H1 (cell line): ENCODE results near the gene ARL5C. TPM values are rescaled to one million over a fixed set of nuclear protein-coding genes. Genes with fewer than 3 reads are reported as not detected.

Source experiments
- BCL11A ChIP-seq, 2 experiments: IDR thresholded peaks; one replicate each; pipeline ENCODE4 v1.6.1; 2011; ENCODE audit warnings: low read depth in 2 of 2, low read length in 2 of 2, mild to moderate bottlenecking in 2 of 2
- CHD1 ChIP-seq: IDR thresholded peaks from 2 replicates; pipeline ENCODE4 v1.6.1; 2012; ENCODE audit warnings: low read depth, low read length, improper control_type of control experiment
- CTBP2 ChIP-seq: IDR thresholded peaks from 2 replicates; pipeline ENCODE4 v1.7.0; 2011; ENCODE audit warnings: borderline replicate concordance, mild to moderate bottlenecking, moderate library complexity, mixed read lengths, low read length; ENCODE audit not compliant: insufficient read depth, insufficient read length
- HDAC2 ChIP-seq, 2 experiments: fragments of 300-600 bp in 1 of 2; sonication (generic) in 1 of 2; IDR thresholded peaks; 2 replicates each; pipeline ENCODE4 v1.6.1; 2011 to 2012; ENCODE audit warnings: low read depth in 2 of 2, low read length in 2 of 2, mild to moderate bottlenecking in 2 of 2, moderate library complexity in 2 of 2, borderline replicate concordance in 1 of 2, inconsistent platforms in 1 of 2
- JUND ChIP-seq: IDR thresholded peaks from 2 replicates; pipeline ENCODE4 v1.6.1; 2011; ENCODE audit warnings: mild to moderate bottlenecking, improper control_type of control experiment, low read length
- MAFK ChIP-seq: IDR thresholded peaks from 2 replicates; pipeline ENCODE4 v1.6.1; 2012; ENCODE audit warnings: low read depth, mild to moderate bottlenecking, improper control_type of control experiment, low read length
- NANOG ChIP-seq: IDR thresholded peaks from 2 replicates; pipeline ENCODE4 v1.6.1; 2011; ENCODE audit warnings: low read length, low read depth, mild to moderate bottlenecking, inconsistent platforms; ENCODE audit not compliant: insufficient read depth, poor library complexity, severe bottlenecking
- POLR2A ChIP-seq, 2 experiments: IDR thresholded peaks; 1 replicate in 1 of 2; 2 replicates in 1 of 2; pipeline ENCODE4 v1.6.1; 2011; ENCODE audit warnings: low read depth in 2 of 2, low read length in 2 of 2, mild to moderate bottlenecking in 2 of 2; ENCODE audit errors: control extremely low read depth in 1 of 2
- POU5F1 ChIP-seq: IDR thresholded peaks from 2 replicates; pipeline ENCODE4 v1.6.1; 2011; ENCODE audit warnings: low read depth, mild to moderate bottlenecking, low read length, moderate library complexity
- RBBP5 ChIP-seq: IDR thresholded peaks from 2 replicates; pipeline ENCODE4 v1.7.1; 2012; ENCODE audit warnings: low read depth, mild to moderate bottlenecking, inconsistent platforms, low read length, moderate library complexity, borderline replicate concordance
- RNF2 ChIP-seq: fragments of 200-900, 300-1000 bp; sonication (generic); IDR thresholded peaks from 2 replicates; pipeline ENCODE4 v1.7.1; 2016; ENCODE audit warnings: borderline replicate concordance, low read depth, mild to moderate bottlenecking, antibody characterized with exemption, low read length; ENCODE audit not compliant: poor library complexity, severe bottlenecking; ENCODE audit errors: missing control alignments
- TAF1 ChIP-seq: IDR thresholded peaks from 2 replicates; pipeline ENCODE4 v1.6.1; 2011; ENCODE audit warnings: mild to moderate bottlenecking, low read depth, low read length
- polyA plus RNA-seq, 7 experiments: library from polyadenylated mRNA; depleted of rRNA in 3 of 7; stranded (reverse) in 5 of 7; unstranded in 2 of 7; fragments of >200 nt in 5 of 7; fragments of 200-250 nt in 2 of 7; gene quantifications; 1 replicate in 5 of 7; 2 replicates in 1 of 7; 4 replicates in 1 of 7; pipeline versions ENCODE4 v1.2.1 to v1.2.3, GENCODE V29; 2011 to 2013; ENCODE audit warnings: missing spikeins in 2 of 7, mixed read lengths in 2 of 7
- total RNA-seq: library from RNA; stranded (reverse); fragmentation: NEBNext Ultra II Directional; extraction: Animal tissue kit (Norgen Biotek cat#: 25700); gene quantifications from 2 replicates; pipeline ENCODE4 v1.2.1, GENCODE V29; 2021
- TF ChIP-seq, protein P1 (sequence below): IDR thresholded peaks from 2 replicates; pipeline ENCODE4 v1.6.1; 2012; ENCODE audit warnings: inconsistent platforms
- TF ChIP-seq, protein P2 (sequence below): IDR thresholded peaks from 2 replicates; pipeline ENCODE4 v1.6.1; 2011; ENCODE audit warnings: low read depth, mild to moderate bottlenecking, low read length; ENCODE audit not compliant: insufficient read depth

The ARL5C gene
- total and polyA plus RNA-seq, 2 of the 8 experiments (the other 6 are each of a cell fraction or from before 2014, with no cell fraction given), result not detected

DNA sequence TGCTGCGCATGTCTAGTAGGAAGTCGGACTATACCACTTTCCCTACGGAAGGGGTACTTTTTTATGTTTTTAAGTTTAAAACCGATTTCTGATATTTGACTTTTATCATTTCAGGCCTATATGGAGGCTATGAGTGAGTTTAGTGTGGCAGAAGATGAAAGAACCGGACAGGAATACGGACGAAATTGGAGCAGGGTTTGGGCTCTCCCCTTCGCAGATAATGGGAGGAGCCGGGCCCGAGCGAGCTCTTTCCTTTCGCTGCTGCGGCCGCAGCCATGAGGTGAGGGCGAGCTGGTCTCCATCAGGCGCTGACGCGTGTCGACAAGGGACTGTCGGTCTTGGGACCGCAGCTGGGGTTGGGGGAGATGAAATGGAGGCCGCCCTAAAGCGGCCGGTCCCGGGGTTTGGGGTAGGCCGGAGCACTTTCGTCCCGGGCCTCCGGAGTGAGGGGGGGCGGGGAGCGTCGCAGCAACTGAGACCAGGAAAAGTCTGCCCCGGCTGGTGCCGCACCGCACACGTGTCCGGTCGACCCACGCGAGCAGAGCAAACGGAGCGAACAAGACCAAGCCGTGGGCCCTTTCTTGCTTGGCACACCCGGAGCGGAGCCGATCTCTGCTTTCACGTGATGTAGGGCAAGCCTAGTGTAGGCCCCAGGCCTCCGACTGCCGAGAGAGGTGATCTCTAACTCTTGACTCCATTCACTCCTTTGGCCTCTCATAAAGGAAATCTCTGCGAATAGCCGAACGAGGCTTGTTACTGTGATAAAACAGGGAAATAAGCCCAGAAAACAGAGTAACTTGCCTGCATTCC lies 34.3 kb upstream of the ARL5C start, which contains the start of gene RPL19 (continued):
- TF ChIP-seq, protein P1, sequence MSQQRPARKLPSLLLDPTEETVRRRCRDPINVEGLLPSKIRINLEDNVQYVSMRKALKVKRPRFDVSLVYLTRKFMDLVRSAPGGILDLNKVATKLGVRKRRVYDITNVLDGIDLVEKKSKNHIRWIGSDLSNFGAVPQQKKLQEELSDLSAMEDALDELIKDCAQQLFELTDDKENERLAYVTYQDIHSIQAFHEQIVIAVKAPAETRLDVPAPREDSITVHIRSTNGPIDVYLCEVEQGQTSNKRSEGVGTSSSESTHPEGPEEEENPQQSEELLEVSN, result no peak
- TF ChIP-seq NANOG, result no peak
- peak; percentile 89 to 95 for TF ChIP-seq POLR2A (IDR thresholded peaks at IDR 0.05; ENCODE audit: control extremely low read depth in 1 of 2, low read depth in 2 of 2, low read length in 2 of 2)
- no peak for TF ChIP-seq MAFK
- TF ChIP-seq BCL11A (IDR thresholded peaks at IDR 0.05; ENCODE audit: low read depth in 2 of 2, low read length in 2 of 2), result no peak
- no peak for TF ChIP-seq CTBP2
- peak; percentile 98 for TF ChIP-seq TAF1
- no peak for TF ChIP-seq HDAC2 (IDR thresholded peaks at IDR 0.05; ENCODE audit: borderline replicate concordance in 1 of 2, low read depth in 2 of 2, low read length in 2 of 2)
- peak; percentile 99 for TF ChIP-seq CHD1
- peak; percentile 99 for TF ChIP-seq JUND
- TF ChIP-seq RBBP5, result no peak
- TF ChIP-seq POU5F1, result no peak
- TF ChIP-seq, protein P2, sequence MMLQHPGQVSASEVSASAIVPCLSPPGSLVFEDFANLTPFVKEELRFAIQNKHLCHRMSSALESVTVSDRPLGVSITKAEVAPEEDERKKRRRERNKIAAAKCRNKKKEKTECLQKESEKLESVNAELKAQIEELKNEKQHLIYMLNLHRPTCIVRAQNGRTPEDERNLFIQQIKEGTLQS, result no peak
- no peak for TF ChIP-seq RNF2
